HG03354 (cell line): ENCODE measurements around the gene FOXI1.

Experiments used
- ATAC-seq: cut with Tn5 transposase; IDR thresholded peaks from one replicate; pipeline ENCODE4 v1.9.1; 2021; ENCODE audit warnings: mild to moderate bottlenecking; ENCODE audit not compliant: unreplicated experiment, poor library complexity, severe bottlenecking

FOXI1 gene

GRCh38 chr5:170105642-170106611, at the start of gene FOXI1:
FOXI1 (plus strand) TSS chr5:170105897; CDS start chr5:170105958, 61 bp downstream.
- ATAC-seq, result no peak

GRCh38 chr5:170056561-170057267, 49.0 kb upstream of the FOXI1 start:
- no peak for ATAC-seq

DNA sequence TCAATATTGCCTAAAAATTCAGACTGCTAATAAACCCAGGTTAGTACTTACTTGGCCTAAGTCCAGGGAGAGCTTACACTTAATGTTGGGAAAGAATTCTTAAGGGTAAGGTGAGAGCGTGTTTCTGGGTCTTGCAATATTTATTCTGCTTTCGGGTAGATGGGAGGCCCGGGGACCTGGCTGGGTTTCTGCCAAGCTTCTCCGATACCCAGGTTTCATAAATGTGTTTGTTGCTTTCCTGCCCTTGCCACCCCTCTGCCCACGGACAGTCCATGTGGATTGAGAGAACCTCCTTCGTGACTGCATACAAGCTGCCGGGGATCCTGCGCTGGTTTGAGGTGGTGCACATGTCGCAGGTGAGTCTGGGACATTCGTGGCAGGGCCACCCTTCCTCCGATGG, 48.4 kb upstream of the FOXI1 start:
- ATAC-seq, result no peak

DNA sequence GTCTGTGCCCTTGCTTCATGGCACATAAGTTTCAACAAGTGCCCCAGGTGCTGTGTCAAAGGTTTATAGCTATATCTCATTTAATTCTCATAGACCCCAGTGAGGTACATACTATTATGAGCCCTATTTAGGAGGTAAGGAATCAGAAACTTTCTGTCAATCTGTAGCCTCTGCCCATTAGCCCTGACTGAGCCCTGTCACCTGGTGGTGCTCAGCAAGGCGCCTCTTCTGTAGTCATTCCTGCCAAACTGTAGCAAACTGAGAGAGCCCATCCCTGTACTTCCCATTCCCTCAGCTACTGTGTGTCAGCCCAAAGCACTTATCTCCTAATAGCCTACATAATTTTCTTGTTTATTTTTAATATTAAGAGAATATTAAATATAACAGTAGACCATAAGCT, 46.5 kb upstream of the FOXI1 start:
- ATAC-seq, result no peak

DNA sequence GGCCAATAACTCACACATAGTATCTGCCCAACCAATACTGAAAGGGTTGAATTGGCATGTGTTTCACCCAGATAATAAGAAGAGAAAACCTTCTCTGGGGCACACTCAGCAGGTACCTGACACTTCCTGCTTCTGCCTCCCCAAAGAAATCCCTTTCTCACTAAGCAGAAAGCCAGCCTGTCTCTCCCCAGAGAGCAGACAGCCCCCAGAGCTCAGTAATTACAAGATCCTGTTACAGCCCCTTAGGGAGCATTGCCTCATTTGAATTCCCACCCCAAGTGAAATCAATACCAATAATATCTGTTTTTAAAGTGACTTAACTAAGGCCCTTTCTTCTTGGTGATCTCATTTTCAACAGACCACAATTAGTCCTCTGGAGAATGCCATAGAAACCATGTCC, 38.5 kb upstream of the FOXI1 start:
- no peak for ATAC-seq

DNA sequence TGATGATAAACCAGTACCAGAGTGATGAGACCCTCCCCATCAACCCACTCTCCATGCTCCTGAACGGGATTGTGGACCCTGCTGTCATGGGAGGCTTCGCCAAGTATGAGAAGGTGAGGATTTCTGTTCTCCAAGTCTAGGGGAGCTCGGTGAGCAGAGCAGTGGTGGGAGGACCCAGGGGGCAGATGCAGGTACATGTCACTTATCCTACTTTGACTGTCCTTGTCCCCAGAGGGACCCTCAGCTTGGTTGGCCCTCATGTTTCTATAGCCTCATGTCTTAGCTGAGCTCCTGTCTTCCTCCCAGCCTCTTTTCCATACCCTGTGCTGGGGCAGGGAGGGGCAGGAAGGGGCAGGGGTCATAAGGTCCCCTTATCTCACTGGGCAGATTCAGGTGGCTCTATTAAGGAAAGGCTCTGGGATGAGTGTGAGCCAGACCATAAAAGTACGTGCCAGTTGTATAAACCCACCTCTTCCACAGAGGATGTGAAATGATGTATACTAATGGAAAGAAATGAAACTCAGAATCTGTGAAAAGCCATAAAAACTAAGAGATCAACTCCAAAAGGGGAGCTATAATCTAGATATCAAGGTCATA, 38.0 kb upstream of the FOXI1 start:
- ATAC-seq, result no peak

DNA sequence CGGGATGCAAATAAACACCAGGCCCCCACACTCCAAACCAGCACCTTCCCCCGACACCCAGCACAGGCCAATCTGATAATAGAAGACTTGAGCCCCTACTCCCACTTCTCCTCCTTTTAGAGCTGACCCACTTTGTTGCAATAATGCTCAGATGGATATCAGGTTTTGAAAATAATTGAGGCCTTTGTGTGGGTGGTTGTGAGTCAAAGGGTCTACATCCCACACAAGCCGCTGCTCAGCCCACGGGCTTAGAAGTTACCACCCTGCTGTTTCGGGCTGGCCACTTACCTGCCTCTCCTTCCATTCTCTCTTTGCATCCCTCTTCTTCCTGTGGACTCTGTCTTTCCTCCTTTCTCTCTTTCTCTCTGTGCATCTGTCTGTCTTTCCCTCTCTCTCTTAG, 36.2 kb upstream of the FOXI1 start:
- ATAC-seq, result no peak

GRCh38 chr5:170070556-170071412, 34.9 kb upstream of the FOXI1 start:
- ATAC-seq, result no peak

DNA sequence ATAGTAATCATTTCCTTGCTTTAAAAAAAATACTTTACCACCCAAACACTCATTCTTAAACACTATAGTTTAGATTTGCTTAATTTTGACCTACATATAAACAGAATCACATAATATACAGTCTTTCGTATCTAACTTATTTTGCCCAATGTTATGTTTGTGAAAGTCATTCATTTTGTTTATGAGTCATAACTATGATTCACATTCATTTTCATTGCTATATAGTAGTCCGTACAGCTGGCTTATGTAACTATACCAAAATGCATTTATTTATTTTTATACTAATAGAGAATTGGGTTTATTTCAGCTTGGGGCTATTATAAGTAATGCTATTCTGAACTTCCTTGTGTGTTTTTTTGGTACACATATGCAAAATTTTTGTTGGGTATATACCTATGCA, 33.9 kb upstream of the FOXI1 start:
- ATAC-seq, result no peak

GRCh38 chr5:170075696-170076095, 30.0 kb upstream of the FOXI1 start:
- ATAC-seq, result no peak

DNA sequence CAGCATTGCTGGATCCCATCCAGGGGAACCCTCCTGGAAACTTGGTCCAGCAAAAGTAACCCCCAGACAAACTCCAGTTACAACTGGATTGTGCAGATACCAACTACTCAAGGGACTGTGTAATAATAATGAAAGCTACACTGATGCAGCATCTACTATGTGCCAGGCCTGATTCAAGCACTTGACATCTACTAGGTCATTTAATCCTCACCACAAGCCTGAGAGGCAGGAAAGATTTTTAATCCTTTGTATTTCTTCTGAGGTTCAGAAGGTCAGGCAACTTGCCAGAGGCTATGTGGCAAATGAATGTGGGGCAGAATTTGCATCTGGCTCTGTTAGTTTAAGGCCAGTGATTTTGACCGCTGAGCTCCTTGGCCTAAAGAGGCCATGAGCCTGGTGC, 29.5 kb upstream of the FOXI1 start:
- no peak for ATAC-seq

- ATAC-seq, result no peak
Measured at GRCh38 chr5:170076739-170077138, 29.0 kb upstream of the FOXI1 start.

DNA sequence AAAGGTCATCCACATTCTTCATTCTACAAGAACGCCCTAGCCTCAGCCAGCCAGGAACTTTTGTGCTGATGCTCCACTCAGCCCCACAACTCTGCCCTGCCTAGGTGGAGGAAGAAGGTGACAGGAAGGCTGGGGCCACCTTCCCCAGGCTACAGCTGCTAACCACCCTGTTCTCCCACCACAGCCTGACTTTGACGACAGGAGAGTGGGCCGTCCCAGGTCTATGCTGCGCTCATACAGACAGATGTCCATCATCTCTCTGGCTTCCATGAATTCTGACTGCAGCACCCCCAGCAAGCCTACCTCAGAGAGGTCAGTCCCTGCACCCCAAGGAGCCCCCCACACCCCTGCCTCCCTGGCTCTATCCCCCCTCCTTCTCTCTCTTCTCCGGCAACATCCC, 28.2 kb upstream of the FOXI1 start:
- ATAC-seq, result no peak

- ATAC-seq, result no peak
Measured at GRCh38 chr5:170078458-170078857, 27.2 kb upstream of the FOXI1 start.

GRCh38 chr5:170078931-170079330, 26.8 kb upstream of the FOXI1 start:
- no peak for ATAC-seq

DNA sequence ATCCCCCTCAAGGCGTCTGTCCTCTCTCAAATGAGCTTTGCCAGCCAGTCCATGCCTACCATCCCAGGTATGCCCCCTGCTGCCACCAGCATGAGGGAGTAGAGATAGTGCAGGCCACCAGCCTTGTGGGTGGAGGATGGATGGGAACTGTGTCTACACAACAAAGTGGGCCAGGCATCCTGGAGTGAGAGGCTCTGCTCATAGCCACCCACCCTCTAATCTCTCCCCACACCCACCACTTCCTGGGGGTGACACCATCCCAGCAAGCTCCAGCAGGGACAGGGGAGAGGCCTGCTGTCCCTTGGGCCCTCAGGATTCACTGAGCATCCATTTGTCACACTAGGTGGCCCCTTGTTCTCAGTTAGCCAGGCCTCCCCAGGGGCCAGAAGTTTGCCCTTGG, 25.5 kb upstream of the FOXI1 start:
- ATAC-seq, result no peak

- ATAC-seq, result no peak
Measured at GRCh38 chr5:170080786-170081445, 24.8 kb upstream of the FOXI1 start.

- no peak for ATAC-seq
Measured at GRCh38 chr5:170081616-170082015, 24.1 kb upstream of the FOXI1 start.

DNA sequence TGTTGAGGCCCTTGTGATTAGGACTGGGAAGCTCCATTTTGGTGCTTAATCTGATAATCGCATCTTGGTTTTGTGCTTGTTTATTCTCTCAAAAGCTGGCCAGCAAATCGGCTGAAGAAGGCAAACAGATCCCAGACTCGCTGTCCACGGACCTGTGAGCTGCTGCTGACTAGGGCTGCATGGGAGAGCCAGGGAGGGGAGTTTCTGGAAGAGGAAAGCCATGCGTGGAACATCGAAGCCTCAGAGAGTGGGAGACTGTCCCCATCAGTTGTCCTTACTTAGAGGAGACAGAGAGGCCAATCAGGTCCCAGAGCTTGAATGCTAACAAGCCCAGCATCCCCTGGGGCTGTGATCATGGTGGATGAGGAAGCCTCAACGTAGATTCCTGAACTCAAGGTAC, 23.0 kb upstream of the FOXI1 start:
- ATAC-seq, result no peak
